SHP77 treated with DMSO at 0.1 percent for 48 hours (cell line): ENCODE data around the gene CLTA.
"Not testable (repeated sequence)": the region's sequence is repeated elsewhere in the genome, so short reads cannot be mapped to it uniquely, and the experiment has no call there.

Experiments
- DNase-seq: peaks from one replicate; lab custom pipeline; 2025; lab: John Stamatoyannopoulos, UW

Gene CLTA

GRCh38 chr9:36247356-36247755, 56.6 kb downstream of the CLTA start:
- DNase-seq: no peak

GRCh38 chr9:36248061-36248460, 57.3 kb downstream of the CLTA start:
- DNase-seq: not testable (repeated sequence)

DNA sequence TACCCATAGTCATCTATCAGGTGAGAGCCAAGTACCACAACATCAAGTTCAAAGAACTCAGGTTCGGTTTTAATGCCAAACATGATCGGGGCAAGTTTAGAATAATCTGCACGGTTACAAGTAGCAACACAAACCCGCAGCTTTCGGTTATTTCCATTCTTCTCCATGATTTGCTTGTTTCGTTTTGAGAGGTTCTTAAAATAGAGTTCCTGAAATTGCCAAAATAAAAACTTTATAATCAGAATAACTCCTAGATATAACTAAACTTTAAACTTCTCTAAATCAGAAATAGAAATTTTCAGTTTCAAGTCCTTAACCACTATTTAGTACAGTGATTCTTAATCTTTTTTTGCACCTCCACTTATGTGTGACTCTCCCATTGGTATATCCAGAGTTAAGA, 58.5 kb downstream of the CLTA start:
- DNase-seq: no peak

DNA sequence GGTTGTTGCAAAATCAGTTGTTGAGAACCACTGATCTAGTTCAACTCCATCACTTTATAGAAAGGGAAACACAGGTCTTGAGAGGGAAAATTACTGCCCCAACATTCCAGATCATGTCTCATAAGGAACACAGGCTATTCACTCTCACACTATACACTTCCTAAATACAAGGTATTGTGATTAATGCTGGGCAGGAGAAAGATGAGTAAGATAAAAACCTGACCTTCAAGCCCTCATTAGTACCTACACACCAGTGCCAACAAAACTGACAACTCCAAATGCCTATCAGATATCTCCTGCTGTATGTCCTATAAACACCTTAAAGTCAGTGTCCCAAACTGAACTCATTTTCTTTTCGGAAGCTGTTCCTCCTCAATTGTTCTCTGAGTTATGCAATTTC, 59.4 kb downstream of the CLTA start:
- DNase-seq: no peak

- DNase-seq: no peak
Observed at GRCh38 chr9:36251428-36251827, 60.7 kb downstream of the CLTA start.

GRCh38 chr9:36258208-36258995, 67.7 kb downstream of the CLTA start, which contains the start of gene GNE:
GNE (minus strand) TSS chr9:36258448; CDS start chr9:36249355, 9,093 bp downstream.
- DNase-seq: no peak

DNA sequence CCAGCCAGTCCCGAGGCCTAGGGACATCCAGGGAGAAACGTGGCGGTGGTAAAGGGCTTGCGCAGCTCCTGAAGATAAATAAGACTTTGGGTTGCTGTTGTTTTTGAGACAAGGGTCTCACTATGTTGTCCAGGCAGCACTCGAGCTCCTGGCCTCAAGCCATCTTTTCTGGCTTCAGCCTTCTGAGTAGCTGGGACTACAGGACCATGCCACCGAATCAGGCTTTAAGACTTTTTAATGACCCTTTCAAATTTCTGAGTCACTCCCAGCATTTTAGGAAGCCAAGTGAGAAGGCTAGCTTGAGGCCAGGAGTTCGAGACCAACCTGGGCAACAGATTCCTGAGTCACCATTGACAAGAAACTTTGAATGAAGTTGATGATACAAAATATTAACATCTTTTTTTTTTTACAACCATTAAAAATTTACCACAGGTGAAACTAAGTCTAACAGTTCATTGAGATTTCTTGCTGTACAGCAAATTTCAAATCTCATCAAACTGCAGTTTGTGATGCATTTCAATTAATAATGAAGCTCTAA, 68.3 kb downstream of the CLTA start:
- no peak for DNase-seq
